Kidney epithelial cell (primary cell): ENCODE measurements around the gene CARMIL1. TPM values are rescaled to one million over a fixed set of nuclear protein-coding genes. Genes with fewer than 3 reads are reported as not detected.

Source experiments
- DNase-seq: peaks from one replicate; pipeline ENCODE4 v3.0.0-alpha.2; 2010; ENCODE audit warnings: low read depth
- H3K27me3 ChIP-seq: 2 replicates; pipeline ENCODE4 v1.6.0; 2011; ENCODE audit warnings: low read length; ENCODE audit not compliant: control insufficient read depth, insufficient read depth
- H3K36me3 ChIP-seq: 2 replicates; pipeline ENCODE4 v1.5.1; 2011; ENCODE audit warnings: low read length; ENCODE audit not compliant: control insufficient read depth, insufficient read depth
- H3K4me3 ChIP-seq: 2 replicates; pipeline ENCODE4 v1.5.1; 2011; ENCODE audit warnings: low read depth, mild to moderate bottlenecking, control low read depth, low read length
- CTCF ChIP-seq: IDR thresholded peaks from 2 replicates; pipeline ENCODE4 v1.5.1; 2011; ENCODE audit warnings: mild to moderate bottlenecking, moderate library complexity, low read length, control low read depth, inconsistent platforms; ENCODE audit not compliant: insufficient read depth, poor library complexity, severe bottlenecking
- total RNA-seq: library from RNA; depleted of rRNA; stranded (reverse); fragments of >200 nt; gene quantifications from 2 replicates; pipeline ENCODE4 v1.2.3, GENCODE V29; 2015

The CARMIL1 gene
- total RNA-seq, 1 donor from 2014 or later = 14.7 TPM

GRCh38 chr6:25263657-25264056 is 15.5 kb upstream of the CARMIL1 start:
- H3K4me3 ChIP-seq = no peak overlapping the region
- no peaks in the 10 kb centered on the region for H3K27me3 ChIP-seq
- no peak for TF ChIP-seq CTCF
- no peak for DNase-seq
- H3K36me3 ChIP-seq = no peaks in the 10 kb centered on the region

GRCh38 chr6:25266456-25267100 is 12.6 kb upstream of the CARMIL1 start:
- no peak for TF ChIP-seq CTCF
- H3K27me3 ChIP-seq = no peaks in the 10 kb centered on the region
- no peak overlapping the region for H3K4me3 ChIP-seq
- H3K36me3 ChIP-seq = no peaks in the 10 kb centered on the region
- no peak for DNase-seq

GRCh38 chr6:25267662-25268061 is 11.5 kb upstream of the CARMIL1 start:
- no peaks in the 10 kb centered on the region for H3K36me3 ChIP-seq
- no peak overlapping the region for H3K4me3 ChIP-seq
- TF ChIP-seq CTCF = no peak
- no peak for DNase-seq
- H3K27me3 ChIP-seq = no peaks in the 10 kb centered on the region

GRCh38 chr6:25270559-25270958 is 8.6 kb upstream of the CARMIL1 start:
- H3K27me3 ChIP-seq = no peaks in the 10 kb centered on the region
- DNase-seq = no peak
- no peaks in the 10 kb centered on the region for H3K36me3 ChIP-seq
- no peak for TF ChIP-seq CTCF
- H3K4me3 ChIP-seq = no peak overlapping the region

- Histone ChIP-seq H3K36me3 (no peaks in the 10 kb centered on the region), H3K27me3 (no peaks in the 10 kb centered on the region), H3K4me3 (no peak overlapping the region)
- TF ChIP-seq CTCF = no peak
- no peak for DNase-seq
Observed at GRCh38 chr6:25275436-25275835, 3.7 kb upstream of the CARMIL1 start.

GRCh38 chr6:25277386-25277785 is 1.8 kb upstream of the CARMIL1 start:
- no peak for DNase-seq
- Histone ChIP-seq H3K36me3 (no peaks in the 10 kb centered on the region), H3K4me3 (no peak overlapping the region), H3K27me3 (no peaks in the 10 kb centered on the region)
- TF ChIP-seq CTCF = no peak
